ENCODE data around the gene CFAP119. TPM values are rescaled to one million over a fixed set of nuclear protein-coding genes. Genes with fewer than 3 reads are reported as not detected.

CFAP119 gene
- total RNA-seq, 1 donor from 2014 or later, result 2.3 TPM

DNA sequence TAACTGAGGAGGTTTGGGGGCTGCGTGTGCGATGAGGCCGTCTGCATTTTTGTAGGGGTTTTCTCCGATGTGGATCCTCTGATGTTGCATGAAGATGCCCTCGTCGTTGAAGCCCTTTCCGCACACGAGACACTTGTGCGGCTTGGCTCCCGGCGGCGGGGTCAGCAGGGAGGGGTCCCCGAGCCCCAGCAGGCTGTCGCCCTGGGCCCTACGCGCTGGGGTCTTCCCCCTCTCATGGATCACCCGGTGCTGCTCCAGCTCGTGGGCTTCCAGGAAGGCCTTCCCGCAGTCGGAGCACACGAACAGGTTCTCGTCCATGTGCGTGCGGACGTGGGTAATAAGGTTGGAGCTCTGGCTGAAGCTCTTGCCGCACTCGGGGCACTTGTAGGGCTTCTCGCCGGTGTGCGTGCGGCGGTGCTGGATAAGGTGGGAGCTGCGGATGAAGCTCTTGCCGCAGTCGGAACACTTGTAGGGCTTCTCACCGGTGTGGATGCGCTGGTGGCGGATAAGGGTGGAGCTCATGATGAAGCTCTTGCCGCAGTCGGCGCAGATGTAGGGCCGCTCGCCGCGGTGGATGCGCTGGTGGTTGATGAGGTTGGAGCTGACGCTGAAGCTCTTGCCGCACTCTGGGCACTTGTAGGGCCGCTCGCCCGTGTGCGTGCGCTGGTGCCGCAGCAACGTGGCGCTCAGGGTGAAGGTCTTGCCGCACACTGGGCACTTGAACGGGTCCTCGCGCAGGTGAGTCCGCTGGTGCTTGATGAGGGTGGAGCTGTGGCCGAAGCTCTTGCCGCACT lies 20.8 kb upstream of the CFAP119 start:
- intact Hi-C loops (cut with micrococcal nuclease), result no loop called here

DNA sequence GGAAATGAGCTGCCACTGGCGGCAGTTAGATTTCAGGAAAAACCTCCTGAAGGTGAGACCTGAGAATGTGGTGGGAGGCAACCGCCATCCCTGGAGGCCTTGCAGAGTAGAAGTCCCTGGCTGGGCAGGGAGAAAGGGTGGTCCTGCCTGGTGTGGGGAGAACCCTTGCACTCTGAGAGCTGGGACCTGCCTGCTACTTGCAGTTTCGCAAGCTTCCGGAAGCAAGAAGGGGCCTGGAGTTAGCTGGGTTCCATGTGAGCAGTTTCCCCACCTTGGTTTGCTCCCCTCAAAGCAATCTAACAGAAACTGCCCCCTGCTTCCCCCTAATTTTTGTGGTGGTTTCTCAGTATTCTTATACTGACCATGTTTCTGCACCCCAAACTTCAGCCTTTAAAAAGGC lies 18.7 kb upstream of the CFAP119 start:
- intact Hi-C loops (cut with micrococcal nuclease), result no loop called here

DNA sequence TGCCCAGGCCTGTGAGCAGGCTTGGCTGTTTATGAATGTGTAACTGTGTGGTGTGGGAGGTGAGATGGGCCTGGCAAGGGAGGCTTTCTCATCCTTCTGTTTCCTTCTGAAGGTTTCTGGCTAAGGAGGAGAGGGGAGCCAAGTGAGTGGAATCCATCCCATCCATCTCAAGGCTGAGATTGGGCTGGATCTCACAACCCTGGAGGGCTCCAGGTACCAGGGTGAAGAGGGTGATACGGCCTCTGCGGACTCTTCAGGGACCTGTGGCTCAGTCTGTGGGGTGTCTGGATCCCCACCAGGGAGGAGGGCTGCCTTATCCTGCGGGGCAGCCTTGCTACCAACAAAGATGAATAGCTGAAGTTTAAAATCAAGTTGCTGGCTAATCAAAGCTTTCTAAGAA lies 18.2 kb upstream of the CFAP119 start:
- intact Hi-C loops (cut with micrococcal nuclease), result no loop called here

DNA sequence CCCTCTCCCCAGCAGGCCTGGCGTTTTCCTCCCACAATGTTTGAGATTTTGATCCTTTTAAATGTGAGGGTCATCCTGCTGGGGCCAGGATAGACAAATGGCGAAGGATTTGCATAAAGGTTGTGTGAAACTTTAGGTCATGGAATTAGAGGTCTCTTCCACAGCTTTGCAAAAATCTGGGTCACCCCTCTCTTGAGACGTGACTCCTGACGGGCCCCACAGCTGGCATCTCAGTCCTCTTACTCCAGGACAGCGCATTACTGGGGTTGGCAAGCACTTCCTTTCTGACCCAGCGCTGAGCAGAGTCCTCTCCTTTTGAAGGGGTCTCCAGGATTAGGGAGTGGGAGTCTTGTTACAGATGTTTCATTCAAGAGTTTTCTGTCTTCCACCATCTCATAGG lies 17.7 kb upstream of the CFAP119 start:
- intact Hi-C loops (cut with micrococcal nuclease), result loop anchor here (5.0 kb wide), 1 partner anchor 143 kb away; the partner anchor contains the start of gene FBXL19

DNA sequence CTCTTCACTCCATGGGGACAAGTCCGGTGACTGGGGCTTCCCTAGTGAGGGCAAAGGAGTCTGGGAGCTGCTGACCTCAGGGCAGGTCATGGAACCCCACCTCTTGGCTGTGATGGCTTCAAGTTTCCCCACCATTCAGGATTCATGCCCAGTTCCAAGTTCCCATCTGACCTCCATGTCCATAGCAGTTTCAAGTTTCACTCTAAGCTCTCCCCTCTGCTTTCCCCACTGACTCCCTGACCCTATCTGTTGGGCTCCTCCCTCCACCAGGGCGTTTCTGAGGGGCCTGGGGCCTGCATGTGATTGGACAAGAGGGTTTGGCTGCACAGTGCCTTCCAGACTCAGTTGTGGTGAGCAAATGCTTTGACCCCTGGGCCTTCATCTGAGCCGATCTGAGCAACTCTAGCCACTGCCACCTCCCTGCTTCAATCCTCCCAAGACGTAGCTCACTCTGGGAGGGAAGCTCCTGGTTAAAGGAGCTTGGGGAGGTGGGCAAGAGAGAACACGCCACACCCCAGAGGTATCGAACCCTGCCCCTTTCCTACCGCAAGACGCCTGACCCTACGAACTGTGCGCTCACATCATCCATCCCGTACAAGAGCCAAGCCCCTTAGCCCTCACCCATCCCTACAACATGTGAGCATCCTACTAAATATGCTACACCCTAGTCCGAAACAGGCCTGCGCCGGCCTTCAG lies 16.8 kb upstream of the CFAP119 start:
- intact Hi-C loops (cut with micrococcal nuclease), result loop anchor here (5.0 kb wide), 1 partner anchor 144 kb away; the partner anchor contains the start of gene FBXL19

DNA sequence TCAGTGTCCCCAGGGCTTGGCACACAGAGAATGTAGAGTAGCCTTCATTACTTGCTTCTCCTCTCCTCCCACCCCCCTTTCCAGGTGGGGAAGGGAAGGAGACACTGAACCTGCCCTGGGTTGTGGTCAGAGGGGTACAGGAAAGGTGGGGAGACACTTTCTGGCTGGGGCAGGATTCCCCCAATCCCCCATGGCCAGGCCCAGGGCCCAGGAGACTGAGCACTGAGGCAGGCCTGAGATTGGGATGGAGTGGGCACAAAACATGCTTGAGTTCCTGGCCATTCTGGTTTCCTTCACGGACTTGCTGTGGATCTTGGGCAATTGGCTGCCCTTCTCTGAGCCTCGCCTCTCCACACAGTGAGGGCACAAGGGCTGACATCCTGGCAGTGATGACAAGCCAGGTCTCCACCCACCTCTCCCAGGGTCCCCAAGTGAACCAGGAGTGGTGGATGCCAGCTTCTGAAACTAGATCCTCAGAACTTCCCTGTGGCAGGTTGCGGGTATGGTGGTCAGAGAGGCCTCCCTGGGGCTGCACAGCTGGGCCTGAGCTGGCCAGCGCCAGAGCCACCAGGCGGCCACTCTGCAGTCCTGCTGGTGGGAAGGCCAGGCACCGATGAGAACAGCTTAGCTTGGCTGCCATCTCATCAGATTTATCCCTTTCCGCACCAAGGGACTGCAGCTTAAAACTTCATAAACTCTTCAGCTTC lies 15.9 kb upstream of the CFAP119 start:
- intact Hi-C loops (cut with micrococcal nuclease), result loop anchor here (5.0 kb wide), 1 partner anchor 145 kb away; the partner anchor contains the start of gene FBXL19

DNA sequence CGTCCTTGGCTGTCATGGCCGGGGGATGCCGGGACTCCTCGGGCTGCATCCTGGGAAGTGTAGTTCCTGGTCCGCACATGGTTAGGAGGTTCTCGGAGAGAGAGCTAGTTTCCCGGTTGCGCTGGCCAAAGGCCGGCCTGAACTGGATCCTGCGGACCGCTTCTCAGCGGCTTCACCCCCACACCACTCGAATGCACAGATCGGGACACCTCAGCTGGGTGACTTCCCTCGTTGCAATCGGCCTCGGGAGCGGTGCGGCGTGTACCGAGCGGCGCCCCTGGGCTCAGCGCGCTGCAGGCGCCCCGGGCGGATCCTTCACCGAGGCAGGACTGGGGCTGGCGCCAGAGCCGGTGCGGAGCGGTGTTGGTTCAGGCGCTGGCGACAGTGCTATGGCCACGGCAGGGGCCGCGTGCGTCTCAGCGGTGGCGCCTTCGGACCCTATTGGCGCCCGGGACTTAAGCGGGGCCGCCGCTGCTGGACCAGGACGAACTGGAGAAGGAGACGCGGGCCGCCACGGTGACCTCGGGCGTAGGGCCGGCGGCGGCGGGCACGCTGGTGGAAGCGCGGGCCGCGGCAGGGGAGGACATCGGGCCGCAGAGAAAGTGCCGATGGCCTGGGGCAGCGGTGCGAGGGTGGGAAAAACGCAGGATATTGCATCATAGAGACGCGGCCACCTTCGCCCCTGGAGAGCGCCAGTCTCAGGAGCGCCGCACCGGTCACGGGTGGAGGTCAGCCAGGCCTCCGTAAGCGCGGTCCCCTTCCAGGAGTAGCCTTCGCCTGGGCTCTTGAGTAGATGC lies 13.7 kb upstream of the CFAP119 start:
- intact Hi-C loops (cut with micrococcal nuclease), result loop anchor here (5.0 kb wide), 1 partner anchor 147 kb away; the partner anchor contains the start of gene FBXL19

DNA sequence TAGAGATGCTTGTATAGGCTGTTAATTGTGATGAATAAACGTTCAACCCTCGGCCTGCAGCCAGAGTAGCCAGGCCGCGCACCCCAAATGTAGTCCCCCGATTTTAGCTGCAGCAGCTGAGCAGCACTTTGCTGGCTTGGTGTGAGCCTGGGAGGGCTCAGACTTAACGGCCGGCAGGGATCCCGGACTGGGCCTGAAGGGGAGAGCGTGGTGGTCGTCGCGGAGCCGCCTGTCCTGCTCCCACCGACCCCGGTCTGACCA lies 13.2 kb upstream of the CFAP119 start:
- intact Hi-C loops (cut with micrococcal nuclease), result loop anchor here (5.0 kb wide), 1 partner anchor 147 kb away; the partner anchor contains the start of gene FBXL19

DNA sequence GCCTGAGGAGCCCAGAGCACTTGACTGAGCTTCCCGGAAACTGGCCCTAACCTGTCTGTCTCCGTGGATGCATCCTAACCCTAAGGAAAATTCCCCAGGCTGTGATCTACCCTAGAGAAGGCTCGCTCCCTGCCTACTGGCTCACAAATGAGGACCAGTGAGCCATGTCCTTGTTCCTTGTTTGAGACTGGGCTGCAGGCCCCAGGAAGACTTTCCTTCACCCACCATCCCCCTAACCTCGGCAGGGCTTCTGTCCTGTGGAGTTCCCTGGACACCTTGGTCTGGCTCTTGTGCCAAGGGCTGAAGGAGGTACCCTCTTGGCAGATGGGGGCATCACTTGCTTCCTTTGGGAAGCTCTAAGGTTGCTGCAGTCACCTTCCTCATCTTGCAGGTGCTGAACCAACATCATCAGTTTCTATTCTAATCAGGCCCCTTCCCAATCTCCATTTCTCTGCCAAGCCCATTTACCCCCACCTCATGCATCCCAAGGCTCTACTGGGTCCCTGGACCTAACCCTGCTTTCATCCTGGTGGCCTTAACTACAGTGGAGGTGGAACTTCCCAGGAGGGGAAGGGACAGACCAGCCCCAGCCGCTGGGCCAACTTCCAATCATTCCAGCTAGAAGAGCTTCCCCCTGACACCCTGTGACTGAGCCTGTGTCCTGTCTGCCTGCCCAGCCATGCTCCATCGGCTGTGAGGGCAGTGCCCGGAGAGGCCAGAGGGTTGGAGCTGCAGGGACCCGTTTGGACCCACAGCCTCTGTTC lies 12.7 kb upstream of the CFAP119 start:
- intact Hi-C loops (cut with micrococcal nuclease), result loop anchor here (5.0 kb wide), 1 partner anchor 148 kb away; the partner anchor contains the start of gene FBXL19

DNA sequence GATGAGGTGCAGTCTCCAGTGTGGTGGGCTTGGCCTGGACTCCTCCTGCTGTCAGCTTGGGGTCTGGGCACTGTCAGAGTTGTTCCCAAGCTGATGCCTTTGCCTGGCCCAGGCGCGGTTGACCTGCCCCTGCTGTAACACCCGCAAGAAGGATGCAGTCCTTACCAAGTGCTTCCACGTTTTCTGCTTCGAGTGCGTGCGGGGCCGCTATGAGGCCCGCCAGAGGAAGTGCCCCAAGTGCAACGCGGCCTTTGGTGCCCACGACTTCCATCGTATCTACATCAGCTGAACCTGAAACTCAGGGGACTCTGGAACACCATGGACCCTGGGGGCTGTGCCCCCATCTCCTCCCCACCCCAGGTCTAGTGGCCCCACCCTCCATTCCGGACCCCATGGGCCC lies 12.0 kb upstream of the CFAP119 start:
- intact Hi-C loops (cut with micrococcal nuclease), result no loop called here

DNA sequence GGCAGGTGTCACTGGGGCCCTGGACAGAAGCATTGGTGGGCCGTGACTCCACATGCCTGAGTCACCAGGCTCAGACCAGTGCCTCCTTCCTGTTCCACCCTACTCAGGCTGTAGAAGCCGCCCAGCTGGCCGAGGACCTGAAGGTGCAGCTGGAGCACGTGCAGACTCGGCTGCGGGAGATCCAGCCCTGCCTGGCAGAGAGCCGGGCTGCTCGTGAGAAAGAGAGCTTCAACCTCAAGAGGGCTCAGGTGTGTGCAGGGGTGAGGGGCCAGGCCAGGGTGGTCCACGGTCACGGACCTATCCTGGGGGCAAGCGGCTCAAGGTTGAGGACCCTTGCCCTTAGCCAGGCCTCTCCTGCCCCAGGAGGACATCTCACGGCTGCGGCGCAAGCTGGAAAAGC lies 9.9 kb upstream of the CFAP119 start:
- intact Hi-C loops (cut with micrococcal nuclease), result no loop called here

DNA sequence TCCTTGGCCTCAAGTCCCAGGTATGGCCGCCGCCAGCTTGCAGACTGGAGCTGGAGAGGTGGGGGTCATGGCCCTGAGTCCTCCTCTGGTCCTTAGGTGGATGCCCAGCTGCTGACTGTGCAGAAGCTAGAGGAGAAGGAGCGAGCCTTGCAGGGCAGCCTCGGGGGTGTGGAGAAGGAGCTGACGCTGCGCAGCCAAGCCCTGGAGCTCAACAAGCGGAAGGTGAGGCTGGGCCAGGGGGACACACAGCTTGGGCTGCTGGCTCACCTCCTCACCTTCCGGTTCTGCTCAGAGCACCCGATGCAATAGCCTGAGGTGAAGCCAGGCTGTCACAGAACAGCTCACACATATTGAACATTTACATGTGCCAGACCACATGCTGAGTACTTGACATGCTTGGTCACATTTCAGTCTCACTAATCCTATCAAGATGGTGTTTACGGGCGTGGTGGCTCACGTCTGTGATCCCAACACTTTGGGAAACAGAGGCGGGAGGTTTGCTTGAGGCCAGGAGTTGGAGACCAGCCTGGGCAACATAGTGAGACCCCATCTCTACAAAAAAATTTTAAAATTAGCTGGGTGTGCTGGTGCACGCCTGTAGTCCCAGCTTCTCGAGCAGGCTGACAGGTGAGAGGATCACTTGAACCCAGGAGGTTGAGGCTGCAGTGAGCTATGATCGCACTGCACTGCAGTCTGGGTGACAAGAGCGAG lies 7.7 kb upstream of the CFAP119 start:
- intact Hi-C loops (cut with micrococcal nuclease), result no loop called here

DNA sequence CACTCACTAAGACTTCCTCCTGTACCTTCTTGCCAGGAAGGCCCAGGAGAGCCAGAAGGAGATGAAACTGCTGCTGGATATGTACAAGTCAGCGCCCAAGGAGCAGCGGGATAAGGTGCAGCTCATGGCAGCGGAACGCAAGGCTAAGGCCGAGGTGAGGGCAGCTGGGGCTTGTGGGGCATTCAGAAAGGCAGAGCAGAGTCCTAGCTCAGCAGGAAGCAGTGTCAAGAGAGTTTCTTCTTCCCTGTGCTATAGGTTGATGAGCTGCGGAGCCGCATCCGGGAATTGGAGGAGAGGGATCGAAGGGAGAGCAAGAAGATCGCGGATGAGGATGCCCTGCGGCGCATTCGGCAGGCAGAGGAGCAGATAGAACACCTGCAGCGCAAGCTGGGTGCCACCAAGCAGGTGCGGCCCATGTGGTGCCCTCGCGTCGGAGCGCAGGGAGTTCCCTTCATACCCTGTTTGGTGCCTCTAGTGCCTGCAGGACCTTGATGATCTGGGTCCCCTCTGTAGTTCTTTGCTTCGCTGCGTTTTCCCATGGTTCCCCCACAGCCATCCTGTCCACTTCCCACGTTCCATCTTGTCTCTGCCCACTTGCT lies 6.8 kb upstream of the CFAP119 start:
- intact Hi-C loops (cut with micrococcal nuclease), result no loop called here

DNA sequence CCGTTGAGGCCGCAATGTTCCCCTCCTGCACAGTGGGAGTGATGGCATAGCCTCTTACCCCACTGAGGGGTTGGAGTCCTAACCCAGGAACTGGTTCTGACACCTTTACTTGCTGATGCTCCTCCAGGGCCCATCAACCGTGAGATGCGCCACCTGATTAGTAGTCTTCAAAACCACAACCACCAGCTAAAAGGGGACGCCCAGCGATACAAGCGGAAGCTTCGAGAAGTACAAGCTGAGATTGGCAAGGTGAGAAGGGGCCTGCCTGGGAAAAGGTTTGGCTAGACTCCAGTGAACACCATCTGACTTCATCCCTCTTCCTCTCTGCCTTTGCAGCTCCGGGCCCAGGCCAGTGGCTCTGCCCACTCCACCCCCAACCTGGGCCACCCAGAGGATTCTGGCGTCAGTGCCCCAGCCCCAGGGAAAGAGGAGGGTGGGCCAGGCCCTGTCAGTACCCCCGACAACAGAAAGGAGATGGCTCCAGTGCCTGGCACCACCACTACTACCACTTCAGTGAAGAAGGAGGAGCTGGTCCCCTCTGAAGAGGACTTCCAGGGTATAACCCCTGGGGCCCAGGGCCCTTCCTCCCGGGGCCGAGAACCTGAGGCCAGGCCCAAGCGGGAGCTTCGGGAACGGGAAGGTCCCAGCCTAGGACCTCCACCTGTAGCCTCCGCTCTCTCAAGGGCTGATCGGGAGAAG lies 6.1 kb upstream of the CFAP119 start:
- intact Hi-C loops (cut with micrococcal nuclease), result no loop called here

DNA sequence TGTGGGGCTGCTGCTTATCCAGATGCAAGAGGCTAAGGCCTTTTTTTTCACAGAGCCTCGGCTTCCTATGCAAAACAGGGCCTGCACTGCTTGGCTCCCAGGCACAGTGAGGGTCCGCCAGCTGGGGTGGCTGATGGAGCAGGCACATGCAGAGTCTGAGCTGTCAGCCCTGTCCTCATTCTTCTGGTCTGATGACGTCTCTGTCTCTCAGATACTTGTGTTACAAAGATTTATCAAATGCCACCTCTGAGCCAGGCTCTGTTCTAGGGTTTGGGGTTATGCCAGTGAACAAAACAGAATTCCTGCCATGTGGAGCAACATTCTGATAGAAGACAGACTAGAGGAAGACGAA lies 5.0 kb upstream of the CFAP119 start:
- intact Hi-C loops (cut with micrococcal nuclease), result no loop called here

DNA sequence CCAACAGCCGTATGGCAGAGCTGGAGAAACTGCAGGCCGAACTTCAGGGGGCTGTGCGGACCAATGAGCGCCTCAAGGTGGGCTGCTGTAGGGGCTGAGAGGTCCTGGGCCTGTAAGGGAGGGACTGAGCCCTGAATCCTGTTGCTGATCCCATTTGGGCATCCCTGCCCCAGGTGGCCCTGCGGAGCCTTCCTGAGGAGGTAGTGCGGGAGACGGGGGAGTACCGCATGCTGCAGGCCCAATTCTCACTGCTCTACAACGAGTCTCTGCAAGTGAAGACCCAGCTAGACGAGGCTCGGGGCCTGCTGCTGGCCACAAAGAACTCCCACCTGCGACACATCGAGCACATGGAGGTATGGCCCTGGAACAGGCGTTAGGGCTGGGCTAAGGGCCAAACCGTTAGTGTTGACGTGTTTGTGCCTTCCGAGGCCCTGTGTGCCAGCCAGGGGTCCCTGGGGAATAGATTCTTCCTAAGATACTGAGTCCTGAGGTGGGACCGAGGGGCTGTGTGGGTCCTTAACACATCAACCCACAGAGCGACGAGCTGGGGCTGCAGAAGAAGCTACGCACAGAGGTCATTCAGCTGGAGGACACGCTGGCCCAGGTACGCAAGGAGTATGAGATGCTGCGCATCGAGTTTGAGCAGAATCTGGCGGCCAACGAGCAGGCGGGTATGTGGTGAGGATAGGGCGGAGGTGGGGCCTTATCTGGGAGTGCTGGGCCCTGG lies 4.5 kb upstream of the CFAP119 start:
- intact Hi-C loops (cut with micrococcal nuclease), result no loop called here

DNA sequence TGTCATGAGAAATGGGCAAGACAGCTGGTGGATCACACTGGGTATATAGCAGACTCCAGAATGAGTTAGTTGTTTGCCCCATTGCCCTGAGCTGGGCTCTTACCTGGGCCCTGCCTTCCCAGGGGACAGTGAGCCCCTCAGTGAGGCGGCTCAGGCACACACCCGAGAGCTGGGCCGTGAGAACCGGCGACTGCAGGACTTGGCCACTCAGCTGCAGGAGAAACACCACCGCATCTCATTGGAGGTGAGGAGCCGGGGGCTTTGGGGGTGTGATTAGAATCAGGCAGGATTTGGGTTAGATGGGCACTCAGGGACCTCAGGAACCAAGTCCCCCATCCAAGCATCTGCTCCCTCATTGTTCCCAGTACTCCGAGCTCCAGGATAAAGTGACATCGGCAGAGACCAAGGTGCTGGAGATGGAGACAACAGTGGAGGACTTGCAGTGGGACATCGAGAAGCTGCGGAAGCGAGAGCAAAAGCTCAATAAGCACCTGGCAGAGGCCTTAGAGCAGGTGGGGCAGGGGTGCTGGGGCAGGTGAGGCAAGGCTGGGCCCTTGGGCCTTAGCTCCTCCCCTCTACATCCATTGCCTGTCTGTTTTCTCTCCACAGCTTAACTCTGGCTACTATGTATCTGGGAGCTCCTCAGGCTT lies 3.1 kb upstream of the CFAP119 start:
- intact Hi-C loops (cut with micrococcal nuclease), result loop anchor here (5.0 kb wide), 1 partner anchor 137 kb away; no protein-coding TSS in a partner anchor

DNA sequence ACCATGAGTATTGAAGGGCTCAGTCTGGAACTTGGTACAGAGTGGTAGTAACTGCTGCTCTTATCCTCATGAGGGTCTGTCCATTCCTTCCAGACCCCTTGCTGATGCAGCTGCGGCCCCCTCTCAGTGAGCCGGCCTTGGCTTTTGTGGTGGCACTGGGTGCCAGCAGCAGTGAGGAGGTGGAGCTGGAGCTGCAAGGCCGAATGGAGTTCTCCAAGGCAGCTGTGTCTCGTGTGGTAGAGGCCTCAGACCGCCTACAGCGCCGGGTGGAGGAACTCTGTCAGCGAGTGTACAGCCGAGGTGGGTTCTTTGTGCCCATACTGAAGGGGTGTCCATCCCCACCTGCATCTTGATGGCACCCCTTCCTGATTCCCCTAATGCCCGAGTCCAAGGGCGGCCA lies 2.2 kb upstream of the CFAP119 start:
- intact Hi-C loops (cut with micrococcal nuclease), result loop anchor here (5.0 kb wide), 1 partner anchor 138 kb away; no protein-coding TSS in a partner anchor

Measured in T-helper 2 cell treated with Interferon-gamma antibody and Interleukin-4, amounts not matched to agents 100 ng/mL and 5 ng/mL, for 36 hours (primary cell).